MM.1S (cell line): ENCODE results near the gene GLRX3.

ENCODE experiments used
- DNase-seq: peaks from one replicate; pipeline ENCODE4 v3.0.0-alpha.2; 2015
- H2AFZ ChIP-seq: fragments of 300-600 bp; sonication (generic); 2 replicates; pipeline ENCODE4 v1.6.0; 2016; ENCODE audit warnings: antibody characterized with exemption, low read length
- H3F3A ChIP-seq: fragments of 300-600 bp; sonication (generic); 2 replicates; pipeline ENCODE4 v1.6.1; 2016; ENCODE audit warnings: mild to moderate bottlenecking, antibody characterized with exemption, low read length, moderate library complexity, mixed read lengths; ENCODE audit not compliant: insufficient read depth
- H3K27ac ChIP-seq: fragments of 300-600 bp; sonication (generic); 2 replicates; pipeline ENCODE4 v1.5.1; 2016; ENCODE audit warnings: mild to moderate bottlenecking, low read length
- H3K27me3 ChIP-seq: fragments of 300-600 bp; sonication (generic); replicated peaks from 2 replicates; pipeline ENCODE4 v1.6.0; 2016; ENCODE audit warnings: low read length; ENCODE audit not compliant: insufficient read depth
- H3K36me3 ChIP-seq: fragments of 300-600 bp; sonication (generic); replicated peaks from 2 replicates; pipeline ENCODE4 v1.6.1; 2016; ENCODE audit warnings: mild to moderate bottlenecking, low read length, mixed read lengths; ENCODE audit not compliant: insufficient read depth
- H3K4me1 ChIP-seq: fragments of 300-600 bp; sonication (generic); 2 replicates; pipeline ENCODE4 v1.6.1; 2016; ENCODE audit warnings: low read length, mixed read lengths
- H3K4me2 ChIP-seq: fragments of 300-600 bp; sonication (generic); 2 replicates; pipeline ENCODE4 v1.6.0; 2016; ENCODE audit warnings: low read depth, low read length
- H3K4me3 ChIP-seq: fragments of 300-600 bp; sonication (generic); 2 replicates; pipeline ENCODE4 v1.5.1; 2016; ENCODE audit warnings: low read length, mixed read lengths
- H3K79me2 ChIP-seq: fragments of 300-600 bp; sonication (generic); 2 replicates; pipeline ENCODE4 v1.6.1; 2016; ENCODE audit warnings: mixed run types, low read length, mixed read lengths
- H3K9ac ChIP-seq: fragments of 300-600 bp; sonication (generic); 2 replicates; pipeline ENCODE4 v1.6.1; 2016; ENCODE audit warnings: low read length, mixed read lengths
- H3K9me2 ChIP-seq: fragments of 300-600 bp; sonication (generic); replicated peaks from 2 replicates; pipeline ENCODE4 v1.6.1; 2016; ENCODE audit warnings: mild to moderate bottlenecking, low read length, mixed read lengths; ENCODE audit not compliant: insufficient read depth
- H3K9me3 ChIP-seq: fragments of 300-600 bp; sonication (generic); replicated peaks from 2 replicates; pipeline ENCODE4 v1.6.1; 2016; ENCODE audit warnings: mild to moderate bottlenecking, low read length, mixed read lengths; ENCODE audit not compliant: insufficient read depth
- H4K20me1 ChIP-seq: fragments of 300-600 bp; sonication (generic); 2 replicates; pipeline ENCODE4 v1.6.1; 2016; ENCODE audit warnings: mild to moderate bottlenecking, low read length, moderate library complexity, mixed read lengths; ENCODE audit not compliant: insufficient read depth
- EZH2phosphoT487 ChIP-seq: fragments of 300-600 bp; sonication (generic); IDR thresholded peaks from 2 replicates; pipeline ENCODE4 v1.6.1; 2018; ENCODE audit warnings: antibody characterized with exemption, low read length
- TF ChIP-seq, protein P1 (sequence below): fragments of 300-600 bp; sonication (generic); IDR thresholded peaks from 2 replicates; pipeline ENCODE4 v1.5.1; 2016; ENCODE audit warnings: antibody characterized with exemption, low read length, mixed read lengths

GLRX3 gene

GRCh38 chr10:130227883-130228282 is 91.7 kb downstream of the GLRX3 start:
- Histone ChIP-seq H3K9ac (no peak overlapping the region), H3K27ac (no peak overlapping the region), H3K4me1 (no peaks in the 10 kb centered on the region), H3K27me3 (no peaks in the 10 kb centered on the region; the same call in 1 of the 2 replicates), H3K79me2 (no peaks in the 10 kb centered on the region), H3K4me2 (no peak overlapping the region), H2AFZ (no peak overlapping the region), H3K4me3 (no peak overlapping the region), H3K36me3 (no peaks in the 10 kb centered on the region), H4K20me1 (no peaks in the 10 kb centered on the region), H3K9me3 (no peaks in the 10 kb centered on the region), H3F3A (no peaks in the 10 kb centered on the region), H3K9me2 (no peaks in the 10 kb centered on the region)
- TF ChIP-seq, protein P1, sequence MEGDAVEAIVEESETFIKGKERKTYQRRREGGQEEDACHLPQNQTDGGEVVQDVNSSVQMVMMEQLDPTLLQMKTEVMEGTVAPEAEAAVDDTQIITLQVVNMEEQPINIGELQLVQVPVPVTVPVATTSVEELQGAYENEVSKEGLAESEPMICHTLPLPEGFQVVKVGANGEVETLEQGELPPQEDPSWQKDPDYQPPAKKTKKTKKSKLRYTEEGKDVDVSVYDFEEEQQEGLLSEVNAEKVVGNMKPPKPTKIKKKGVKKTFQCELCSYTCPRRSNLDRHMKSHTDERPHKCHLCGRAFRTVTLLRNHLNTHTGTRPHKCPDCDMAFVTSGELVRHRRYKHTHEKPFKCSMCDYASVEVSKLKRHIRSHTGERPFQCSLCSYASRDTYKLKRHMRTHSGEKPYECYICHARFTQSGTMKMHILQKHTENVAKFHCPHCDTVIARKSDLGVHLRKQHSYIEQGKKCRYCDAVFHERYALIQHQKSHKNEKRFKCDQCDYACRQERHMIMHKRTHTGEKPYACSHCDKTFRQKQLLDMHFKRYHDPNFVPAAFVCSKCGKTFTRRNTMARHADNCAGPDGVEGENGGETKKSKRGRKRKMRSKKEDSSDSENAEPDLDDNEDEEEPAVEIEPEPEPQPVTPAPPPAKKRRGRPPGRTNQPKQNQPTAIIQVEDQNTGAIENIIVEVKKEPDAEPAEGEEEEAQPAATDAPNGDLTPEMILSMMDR = no peak
- no peak for TF ChIP-seq EZH2phosphoT487
- no peak for DNase-seq
